ENCODE data around the gene CDC42BPB.

The CDC42BPB gene

DNA sequence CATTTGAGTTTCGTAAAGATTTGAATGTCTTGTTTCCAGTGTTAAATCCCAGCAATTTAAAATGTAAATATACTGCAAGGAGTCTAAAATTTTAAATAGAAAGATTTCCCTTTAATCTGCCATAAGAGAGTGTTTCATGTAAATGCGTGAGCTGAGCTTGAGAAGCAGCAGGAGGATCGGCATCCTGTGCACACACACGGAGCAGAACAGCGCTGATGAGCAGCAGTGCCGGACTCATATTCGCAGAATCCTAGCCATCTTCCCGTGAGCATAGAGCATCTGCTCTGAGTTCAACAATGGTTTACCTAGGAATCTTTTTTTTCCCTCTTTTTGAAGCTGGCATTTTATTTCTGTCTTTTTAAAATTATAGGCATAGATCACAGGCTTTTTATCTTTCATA is 164.7 kb downstream of the CDC42BPB start:
- DNase-seq, result no peak

DNA sequence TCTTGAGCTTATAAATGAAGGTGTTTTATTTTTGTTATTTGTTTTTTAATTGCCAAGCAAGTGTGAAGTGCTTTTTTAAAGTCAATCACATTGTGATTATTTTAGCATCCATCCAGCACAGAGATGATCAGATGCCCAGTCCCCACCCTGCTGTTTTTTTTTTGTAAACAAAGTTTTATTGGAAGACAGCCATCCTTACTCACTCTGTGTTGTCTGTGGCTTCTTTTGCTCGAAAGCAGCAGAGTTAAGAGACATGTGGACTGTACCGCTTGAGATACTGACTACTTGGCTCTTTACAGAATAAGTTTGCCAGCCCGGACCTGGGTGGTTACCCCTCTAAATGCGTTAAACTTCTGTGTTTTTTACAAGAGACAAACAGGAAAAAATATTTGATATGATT is 165.8 kb downstream of the CDC42BPB start:
- DNase-seq, result no peak

DNA sequence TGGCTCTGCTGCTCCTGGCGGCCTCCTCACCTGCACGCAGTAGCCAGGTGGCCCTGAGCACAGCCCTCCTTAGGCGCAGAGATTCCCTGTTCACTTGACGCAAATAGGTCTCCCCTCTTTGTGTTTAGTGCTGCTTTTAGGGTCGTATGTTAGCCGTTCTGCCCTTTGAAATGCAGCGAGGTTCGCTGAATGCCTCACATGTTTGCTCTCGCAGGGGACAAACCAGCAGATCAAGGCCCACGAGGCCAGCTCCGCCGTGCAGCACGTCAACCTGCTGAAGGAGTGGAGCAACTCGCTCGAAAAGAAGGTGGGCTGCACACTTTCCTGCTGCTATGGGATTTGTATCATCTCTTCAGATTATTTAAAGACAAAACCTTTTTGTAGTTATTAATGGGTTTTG is 166.2 kb downstream of the CDC42BPB start:
- DNase-seq, result no peak

DNA sequence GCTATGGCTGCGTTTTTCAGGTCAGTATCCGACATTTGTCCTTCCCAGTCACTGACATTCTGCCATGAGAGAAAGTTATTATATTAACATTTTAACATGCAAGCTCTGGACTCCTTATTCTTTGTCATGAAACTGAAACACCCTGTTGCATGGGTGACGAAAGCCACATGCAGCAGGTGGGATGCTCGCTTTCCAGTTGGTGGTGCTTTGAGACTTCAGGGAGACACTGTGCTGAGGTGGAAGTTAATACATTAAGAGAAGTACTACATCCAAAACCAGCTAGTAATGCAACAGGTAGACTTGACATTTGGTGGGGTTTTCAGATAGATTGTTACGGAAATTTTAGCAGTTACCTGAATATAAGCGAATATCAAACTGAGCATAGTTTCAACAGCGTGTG is 167.7 kb downstream of the CDC42BPB start:
- no peak for DNase-seq

DNA sequence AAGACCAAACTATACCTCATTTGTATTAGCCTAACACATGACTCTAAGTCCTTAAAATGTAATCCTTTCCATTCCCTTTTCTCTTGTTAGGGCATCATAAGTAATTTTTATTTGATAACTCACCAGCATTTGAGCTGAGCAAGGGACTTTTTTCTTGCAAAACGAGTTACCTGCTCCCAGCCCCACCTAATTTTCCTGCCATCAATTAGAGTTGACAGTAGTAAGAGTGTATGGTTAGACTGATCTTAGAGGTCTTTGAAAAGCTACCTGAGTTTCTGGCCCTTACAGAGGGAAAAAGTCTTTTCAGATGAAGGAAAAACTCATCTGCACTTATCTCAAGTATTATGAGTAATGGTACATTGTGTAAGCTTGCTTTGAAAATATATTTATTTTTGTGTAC is 168.6 kb downstream of the CDC42BPB start:
- DNase-seq, result no peak

DNA sequence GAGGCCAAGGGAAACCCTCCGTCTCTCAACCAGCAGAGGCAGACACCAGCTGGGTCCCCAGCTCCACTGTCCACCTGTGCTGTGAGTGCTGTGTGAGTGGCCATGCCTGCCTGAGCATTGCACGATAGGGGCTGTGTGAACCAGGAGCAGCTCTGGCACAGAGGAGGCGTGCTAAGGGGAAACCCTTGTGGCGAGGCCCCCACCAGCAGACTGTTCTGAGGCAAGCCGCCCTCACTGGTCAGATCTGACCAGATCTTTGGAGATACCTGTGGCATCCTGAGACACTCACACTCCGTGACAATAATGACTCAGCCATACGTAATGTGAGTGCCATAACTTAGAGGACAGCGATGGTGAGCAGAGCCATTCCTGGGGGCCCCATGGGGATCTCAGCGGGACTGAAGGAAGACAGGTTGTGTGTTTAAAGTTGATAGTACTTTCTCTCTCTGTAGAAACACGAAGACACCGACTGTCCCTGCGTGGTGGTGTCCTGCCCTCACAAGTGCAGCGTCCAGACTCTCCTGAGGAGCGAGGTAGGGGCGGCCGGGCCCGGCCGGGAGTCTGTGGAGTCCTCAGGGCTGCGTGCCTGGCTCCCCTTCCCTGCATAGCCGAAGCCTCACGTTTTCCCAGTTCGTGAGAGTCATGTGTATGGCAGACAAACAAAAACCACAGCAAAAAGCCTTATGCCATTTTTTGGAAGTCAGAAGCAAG is 171.5 kb downstream of the CDC42BPB start:
- DNase-seq, result no peak

DNA sequence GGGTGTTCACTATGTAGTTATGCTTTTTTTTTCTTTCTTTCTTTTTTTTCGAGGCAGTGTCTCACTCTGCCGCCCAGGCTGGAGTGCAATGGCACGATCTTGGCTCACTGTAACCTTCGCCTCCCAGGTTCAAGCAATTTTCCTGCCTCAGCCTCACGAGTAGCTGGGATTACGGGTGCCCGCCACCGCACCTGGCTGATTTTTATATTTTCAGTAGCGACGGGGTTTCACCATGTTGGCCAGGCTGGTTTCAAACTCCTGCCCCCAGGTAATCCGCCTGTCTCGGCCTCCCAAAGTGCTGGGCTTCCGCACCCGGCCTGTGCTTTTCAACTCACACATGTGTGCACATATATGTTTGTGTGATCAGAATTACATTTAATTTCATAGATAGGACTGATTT is 173.8 kb downstream of the CDC42BPB start:
- DNase-seq, result no peak

DNA sequence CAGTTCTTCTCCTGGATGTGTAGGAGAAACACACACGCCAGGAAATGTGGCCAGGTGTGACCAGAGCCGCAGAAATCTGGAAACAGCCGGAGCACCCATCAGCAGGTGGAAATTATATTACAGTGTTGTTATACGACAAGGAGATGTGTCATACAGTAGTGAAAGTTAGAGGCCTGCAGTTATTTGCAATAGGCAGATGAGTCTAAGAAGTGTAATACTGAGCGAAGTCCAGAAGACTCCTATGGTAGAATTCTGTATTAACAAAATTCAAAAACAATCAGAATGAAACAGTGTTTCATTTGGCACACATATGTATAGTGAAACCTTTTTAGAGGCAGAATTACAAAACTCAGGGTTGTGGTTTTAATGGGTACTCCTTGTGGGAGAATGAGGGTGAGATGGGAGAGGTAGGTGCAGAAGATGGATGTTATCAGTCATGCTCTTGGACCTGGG is 174.2 kb downstream of the CDC42BPB start:
- no peak for DNase-seq

Data from NCI-H1694 (cell line).